ENCODE results near the gene PRC1. TPM values are rescaled to one million over a fixed set of nuclear protein-coding genes. Genes with fewer than 3 reads are reported as not detected.
"Not testable (repeated sequence)": the region's sequence is repeated elsewhere in the genome, so short reads cannot be mapped to it uniquely, and the experiment has no call there.

The PRC1 gene
- polyA plus RNA-seq, 1 donor from 2014 or later: 18.2 TPM

DNA sequence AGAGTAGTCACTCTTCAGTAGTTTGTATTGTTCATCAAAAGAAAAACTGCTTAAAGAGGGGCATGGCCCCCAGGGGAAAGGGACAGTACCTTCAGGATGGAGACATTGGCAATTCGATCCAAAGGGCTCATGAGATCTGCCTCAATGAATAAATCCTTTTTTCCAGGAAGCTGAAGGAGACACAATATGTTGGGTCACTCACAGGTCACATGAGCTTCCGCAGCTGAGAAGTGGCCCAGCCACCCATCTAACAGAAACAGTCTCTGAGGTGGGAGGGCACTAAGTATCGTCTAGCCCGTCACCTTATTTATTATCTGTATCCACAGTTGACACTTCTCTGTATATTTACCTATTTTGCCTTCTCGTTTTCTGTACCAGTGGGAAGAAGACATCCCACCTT, 23.4 kb upstream of the PRC1 start:
- Histone ChIP-seq H3K9ac (ENCODE audit: low read length) (no peak overlapping the region), H2AFZ (ENCODE audit: low read depth, low read length) (no peak overlapping the region), H3K36me3 (ENCODE audit: insufficient read depth, low read length) (no peaks in the 10 kb centered on the region), H3K9me3 (ENCODE audit: low read length) (no peaks in the 10 kb centered on the region), H3K79me2 (replicated peaks; ENCODE audit: insufficient read depth, low read length) (peaks cover 31% of the 10 kb centered on the region), H3K9me2 (ENCODE audit: insufficient read depth, low read length) (no peaks in the 10 kb centered on the region), H3K4me2 (ENCODE audit: low read length) (no peak overlapping the region), H3K27ac (ENCODE audit: low read length) (no peak overlapping the region), H4K20me1 (ENCODE audit: insufficient read depth) (no peaks in the 10 kb centered on the region), H3K4me3 (ENCODE audit: low read length) (no peak overlapping the region), H3K27me3 (ENCODE audit: insufficient read depth, low read depth, low read length) (no peaks in the 10 kb centered on the region), H3F3A (ENCODE audit: insufficient read depth, low read length, poor library complexity, severe bottlenecking) (no peaks in the 10 kb centered on the region)
- TF ChIP-seq, protein P1, sequence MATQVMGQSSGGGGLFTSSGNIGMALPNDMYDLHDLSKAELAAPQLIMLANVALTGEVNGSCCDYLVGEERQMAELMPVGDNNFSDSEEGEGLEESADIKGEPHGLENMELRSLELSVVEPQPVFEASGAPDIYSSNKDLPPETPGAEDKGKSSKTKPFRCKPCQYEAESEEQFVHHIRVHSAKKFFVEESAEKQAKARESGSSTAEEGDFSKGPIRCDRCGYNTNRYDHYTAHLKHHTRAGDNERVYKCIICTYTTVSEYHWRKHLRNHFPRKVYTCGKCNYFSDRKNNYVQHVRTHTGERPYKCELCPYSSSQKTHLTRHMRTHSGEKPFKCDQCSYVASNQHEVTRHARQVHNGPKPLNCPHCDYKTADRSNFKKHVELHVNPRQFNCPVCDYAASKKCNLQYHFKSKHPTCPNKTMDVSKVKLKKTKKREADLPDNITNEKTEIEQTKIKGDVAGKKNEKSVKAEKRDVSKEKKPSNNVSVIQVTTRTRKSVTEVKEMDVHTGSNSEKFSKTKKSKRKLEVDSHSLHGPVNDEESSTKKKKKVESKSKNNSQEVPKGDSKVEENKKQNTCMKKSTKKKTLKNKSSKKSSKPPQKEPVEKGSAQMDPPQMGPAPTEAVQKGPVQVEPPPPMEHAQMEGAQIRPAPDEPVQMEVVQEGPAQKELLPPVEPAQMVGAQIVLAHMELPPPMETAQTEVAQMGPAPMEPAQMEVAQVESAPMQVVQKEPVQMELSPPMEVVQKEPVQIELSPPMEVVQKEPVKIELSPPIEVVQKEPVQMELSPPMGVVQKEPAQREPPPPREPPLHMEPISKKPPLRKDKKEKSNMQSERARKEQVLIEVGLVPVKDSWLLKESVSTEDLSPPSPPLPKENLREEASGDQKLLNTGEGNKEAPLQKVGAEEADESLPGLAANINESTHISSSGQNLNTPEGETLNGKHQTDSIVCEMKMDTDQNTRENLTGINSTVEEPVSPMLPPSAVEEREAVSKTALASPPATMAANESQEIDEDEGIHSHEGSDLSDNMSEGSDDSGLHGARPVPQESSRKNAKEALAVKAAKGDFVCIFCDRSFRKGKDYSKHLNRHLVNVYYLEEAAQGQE (IDR thresholded peaks at IDR 0.05; ENCODE audit: borderline replicate concordance): no peak
- no peak for TF ChIP-seq SMC3 (conservative IDR thresholded peaks at IDR 0.05; ENCODE audit: poor library complexity)
- TF ChIP-seq EP300 (conservative IDR thresholded peaks at IDR 0.05; ENCODE audit: poor library complexity, severe bottlenecking): no peak
- TF ChIP-seq TAF1 (IDR thresholded peaks at IDR 0.05; ENCODE audit: low read depth): no peak
- no peak for TF ChIP-seq RAD21 (conservative IDR thresholded peaks at IDR 0.05)
- TF ChIP-seq, protein P2, sequence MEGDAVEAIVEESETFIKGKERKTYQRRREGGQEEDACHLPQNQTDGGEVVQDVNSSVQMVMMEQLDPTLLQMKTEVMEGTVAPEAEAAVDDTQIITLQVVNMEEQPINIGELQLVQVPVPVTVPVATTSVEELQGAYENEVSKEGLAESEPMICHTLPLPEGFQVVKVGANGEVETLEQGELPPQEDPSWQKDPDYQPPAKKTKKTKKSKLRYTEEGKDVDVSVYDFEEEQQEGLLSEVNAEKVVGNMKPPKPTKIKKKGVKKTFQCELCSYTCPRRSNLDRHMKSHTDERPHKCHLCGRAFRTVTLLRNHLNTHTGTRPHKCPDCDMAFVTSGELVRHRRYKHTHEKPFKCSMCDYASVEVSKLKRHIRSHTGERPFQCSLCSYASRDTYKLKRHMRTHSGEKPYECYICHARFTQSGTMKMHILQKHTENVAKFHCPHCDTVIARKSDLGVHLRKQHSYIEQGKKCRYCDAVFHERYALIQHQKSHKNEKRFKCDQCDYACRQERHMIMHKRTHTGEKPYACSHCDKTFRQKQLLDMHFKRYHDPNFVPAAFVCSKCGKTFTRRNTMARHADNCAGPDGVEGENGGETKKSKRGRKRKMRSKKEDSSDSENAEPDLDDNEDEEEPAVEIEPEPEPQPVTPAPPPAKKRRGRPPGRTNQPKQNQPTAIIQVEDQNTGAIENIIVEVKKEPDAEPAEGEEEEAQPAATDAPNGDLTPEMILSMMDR (IDR thresholded peaks at IDR 0.05; ENCODE audit: poor library complexity, severe bottlenecking): no peak
- TF ChIP-seq MXI1 (conservative IDR thresholded peaks at IDR 0.05; ENCODE audit: poor library complexity, severe bottlenecking): no peak
- TF ChIP-seq EZH2 (IDR thresholded peaks at IDR 0.05; ENCODE audit: borderline replicate concordance, insufficient read depth, low read length, poor library complexity, severe bottlenecking): no peak
- TF ChIP-seq POLR2AphosphoS5 (IDR thresholded peaks at IDR 0.05): no peak

DNA sequence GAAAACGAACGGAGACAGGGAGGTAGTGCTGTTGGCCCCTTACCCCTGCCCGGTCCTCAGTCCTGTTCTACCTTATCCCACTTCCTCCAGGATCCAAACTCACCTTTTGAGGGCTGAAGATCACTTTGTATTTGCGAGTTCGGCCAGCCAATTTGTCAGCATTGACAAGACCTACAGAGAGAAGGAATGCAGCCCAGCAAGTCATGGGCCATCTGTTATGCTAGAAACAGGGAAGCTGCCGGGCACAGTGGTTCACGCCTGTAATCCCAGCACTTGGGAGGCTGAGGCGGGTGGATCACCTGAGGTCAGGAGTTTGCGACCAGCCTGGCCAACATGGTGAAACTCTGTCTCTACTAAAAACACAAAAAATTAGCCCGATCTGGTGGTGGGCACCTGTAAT, 19.4 kb upstream of the PRC1 start:
- not testable (repeated sequence) for H3K4me3 ChIP-seq (ENCODE audit: low read length); H3K4me2 ChIP-seq (ENCODE audit: low read length); H3K9me2 ChIP-seq (ENCODE audit: insufficient read depth, low read length); H4K20me1 ChIP-seq (ENCODE audit: insufficient read depth); H3K27me3 ChIP-seq (ENCODE audit: insufficient read depth, low read depth, low read length); H3F3A ChIP-seq (ENCODE audit: insufficient read depth, low read length, poor library complexity, severe bottlenecking); H3K27ac ChIP-seq (ENCODE audit: low read length); H3K9ac ChIP-seq (ENCODE audit: low read length); H3K9me3 ChIP-seq (ENCODE audit: low read length); H2AFZ ChIP-seq (ENCODE audit: low read depth, low read length); H3K79me2 ChIP-seq (replicated peaks; ENCODE audit: insufficient read depth, low read length)
- peaks cover 11% of the 10 kb centered on the region for H3K36me3 ChIP-seq (ENCODE audit: insufficient read depth, low read length)

DNA sequence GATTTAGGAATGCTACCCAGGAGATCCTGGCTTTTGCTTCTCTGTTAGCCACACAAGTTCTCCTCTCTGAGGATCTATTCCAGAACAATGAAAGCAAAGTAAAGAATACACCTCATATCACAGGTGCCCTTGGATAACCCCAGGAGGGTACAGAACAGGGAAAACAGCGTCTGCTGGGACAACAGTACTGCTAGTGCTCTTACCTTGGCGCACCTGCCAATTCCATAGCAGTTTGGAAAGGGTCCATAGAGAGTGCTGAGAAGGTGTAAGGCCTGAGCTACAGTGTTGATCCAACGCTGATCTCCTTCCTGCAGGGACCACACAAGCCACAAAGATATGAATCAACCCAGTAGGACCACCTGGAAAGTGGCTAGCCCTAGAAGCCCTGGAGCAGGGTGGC, 12.9 kb upstream of the PRC1 start:
- H3K27me3 ChIP-seq (ENCODE audit: insufficient read depth, low read depth, low read length): no peaks in the 10 kb centered on the region
- H3K4me3 ChIP-seq (ENCODE audit: low read length): no peak overlapping the region
- no peak overlapping the region for H2AFZ ChIP-seq (ENCODE audit: low read depth, low read length)
- no peaks in the 10 kb centered on the region for H3K9me2 ChIP-seq (ENCODE audit: insufficient read depth, low read length)
- H3K27ac ChIP-seq (ENCODE audit: low read length): no peak overlapping the region
- no peaks in the 10 kb centered on the region for H3K9me3 ChIP-seq (ENCODE audit: low read length)
- TF ChIP-seq, protein P2 (IDR thresholded peaks at IDR 0.05; ENCODE audit: poor library complexity, severe bottlenecking): no peak
- TF ChIP-seq POLR2AphosphoS5 (IDR thresholded peaks at IDR 0.05): no peak
- TF ChIP-seq EZH2 (IDR thresholded peaks at IDR 0.05; ENCODE audit: borderline replicate concordance, insufficient read depth, low read length, poor library complexity, severe bottlenecking): no peak
- no peak for TF ChIP-seq MXI1 (conservative IDR thresholded peaks at IDR 0.05; ENCODE audit: poor library complexity, severe bottlenecking)
- TF ChIP-seq SMC3 (conservative IDR thresholded peaks at IDR 0.05; ENCODE audit: poor library complexity): no peak
- TF ChIP-seq EP300 (conservative IDR thresholded peaks at IDR 0.05; ENCODE audit: poor library complexity, severe bottlenecking): no peak
- TF ChIP-seq, protein P1 (IDR thresholded peaks at IDR 0.05; ENCODE audit: borderline replicate concordance): no peak
- no peak for TF ChIP-seq TAF1 (IDR thresholded peaks at IDR 0.05; ENCODE audit: low read depth)
- no peak for TF ChIP-seq RAD21 (conservative IDR thresholded peaks at IDR 0.05)
- H3K4me2 ChIP-seq (ENCODE audit: low read length): no peak overlapping the region
- H3F3A ChIP-seq (ENCODE audit: insufficient read depth, low read length, poor library complexity, severe bottlenecking): no peaks in the 10 kb centered on the region
- no peak overlapping the region for H3K9ac ChIP-seq (ENCODE audit: low read length)
- no peaks in the 10 kb centered on the region for H4K20me1 ChIP-seq (ENCODE audit: insufficient read depth)
- peaks cover 11% of the 10 kb centered on the region for H3K36me3 ChIP-seq (ENCODE audit: insufficient read depth, low read length)
- no peaks in the 10 kb centered on the region for H3K79me2 ChIP-seq (replicated peaks; ENCODE audit: insufficient read depth, low read length)

Measured in neural cell (in vitro differentiated cells).